GM12878 (cell line): Measurements from ENCODE around the gene TAF11L5.
"Not testable (repeated sequence)": the region's sequence is repeated elsewhere in the genome, so short reads cannot be mapped to it uniquely, and the experiment has no call there.

ENCODE experiments used
- ATF3 ChIP-seq: IDR thresholded peaks from 2 replicates; pipeline ENCODE4 v1.6.1; 2011; ENCODE audit warnings: low read depth, mild to moderate bottlenecking, low read length, moderate library complexity, borderline replicate concordance; ENCODE audit errors: extremely low read depth
- BACH1 ChIP-seq: fragments of 450-650 bp; IDR thresholded peaks from 2 replicates; pipeline ENCODE4 v1.6.1; 2017; ENCODE audit warnings: mild to moderate bottlenecking, borderline replicate concordance
- BHLHE40 ChIP-seq, 2 experiments: fragments of 450-650 bp in 1 of 2; IDR thresholded peaks; 2 replicates each; pipeline ENCODE4 v1.6.1; 2011 to 2017; ENCODE audit warnings: low read depth in 2 of 2, borderline replicate concordance in 1 of 2, improper control_type of control experiment in 1 of 2, low read length in 1 of 2, mild to moderate bottlenecking in 1 of 2
- CTCF ChIP-seq, 3 experiments: IDR thresholded peaks in 2 of 3; conservative IDR thresholded peaks in 1 of 3; 2 replicates each; pipeline ENCODE4 v1.5.1; 2011; ENCODE audit warnings: low read depth in 3 of 3, low read length in 3 of 3, mild to moderate bottlenecking in 3 of 3, control low read depth in 2 of 3, moderate library complexity in 2 of 3, inconsistent platforms in 1 of 3, mixed read lengths in 1 of 3; ENCODE audit not compliant: control insufficient read depth in 2 of 3, insufficient read depth in 1 of 3; ENCODE audit errors: extremely low read depth in 1 of 3
- EZH2 ChIP-seq: IDR thresholded peaks from 2 replicates; pipeline ENCODE4 v1.6.1; 2012; ENCODE audit warnings: low read depth, mild to moderate bottlenecking, control low read depth, inconsistent platforms, low read length, borderline replicate concordance; ENCODE audit not compliant: control insufficient read depth
- HDAC6 ChIP-seq: fragments of 200-600 bp; sonication (generic); IDR thresholded peaks from one replicate; pipeline ENCODE4 v1.8.0; 2017; ENCODE audit warnings: antibody characterized with exemption; ENCODE audit not compliant: unreplicated experiment
- MTA3 ChIP-seq: IDR thresholded peaks from 2 replicates; pipeline ENCODE4 v1.6.1; 2012; ENCODE audit warnings: low read length, inconsistent platforms, borderline replicate concordance
- NRF1 ChIP-seq: conservative IDR thresholded peaks from 2 replicates; pipeline ENCODE4 v1.6.1; 2011; ENCODE audit warnings: mild to moderate bottlenecking, low read depth, low read length, improper control_type of control experiment
- POLR2A ChIP-seq: IDR thresholded peaks from 2 replicates; pipeline ENCODE4 v1.6.1; 2011; ENCODE audit warnings: low read depth, mild to moderate bottlenecking, low read length
- TARDBP ChIP-seq: IDR thresholded peaks from 2 replicates; pipeline ENCODE4 v1.6.1; 2016; ENCODE audit warnings: borderline replicate concordance
- USF2 ChIP-seq: IDR thresholded peaks from 2 replicates; pipeline ENCODE4 v1.6.1; 2011; ENCODE audit warnings: low read depth, low read length, improper control_type of control experiment, borderline replicate concordance
- ZBTB40 ChIP-seq: fragments of 450-650 bp; IDR thresholded peaks from 2 replicates; pipeline ENCODE4 v1.6.1; 2016; ENCODE audit warnings: mild to moderate bottlenecking, moderate library complexity, borderline replicate concordance
- ZNF384 ChIP-seq: IDR thresholded peaks from 2 replicates; pipeline ENCODE4 v1.6.1; 2012; ENCODE audit warnings: low read depth, mild to moderate bottlenecking, low read length, improper control_type of control experiment, borderline replicate concordance

- not testable (repeated sequence) for TF ChIP-seq ZBTB40; ZNF384; ATF3; BHLHE40 (IDR thresholded peaks at IDR 0.05; ENCODE audit: borderline replicate concordance in 1 of 2, low read depth in 2 of 2, low read length in 1 of 2); NRF1; POLR2A; USF2; HDAC6; MTA3; EZH2; CTCF (IDR thresholded peaks at IDR 0.05 in 2 of 3, conservative IDR thresholded peaks at IDR 0.05 in 1 of 3; ENCODE audit: control insufficient read depth in 2 of 3, extremely low read depth in 1 of 3, insufficient read depth in 1 of 3, low read depth in 3 of 3, low read length in 3 of 3); BACH1; TARDBP
Observed at GRCh38 chr5:17517526-17517925, 7.5 kb upstream of the TAF11L5 start.
